Globus pallidus (tissue), 1 donor: ENCODE results near the gene GFOD2.
A peak's percentile ranks its signal among the peaks of the same experiment; 100 is the strongest.

Source experiments
- DNase-seq: peaks from one replicate; pipeline ENCODE4 v3.0.0-alpha.2; 2015; ENCODE audit warnings: low spot score

The GFOD2 gene

DNA sequence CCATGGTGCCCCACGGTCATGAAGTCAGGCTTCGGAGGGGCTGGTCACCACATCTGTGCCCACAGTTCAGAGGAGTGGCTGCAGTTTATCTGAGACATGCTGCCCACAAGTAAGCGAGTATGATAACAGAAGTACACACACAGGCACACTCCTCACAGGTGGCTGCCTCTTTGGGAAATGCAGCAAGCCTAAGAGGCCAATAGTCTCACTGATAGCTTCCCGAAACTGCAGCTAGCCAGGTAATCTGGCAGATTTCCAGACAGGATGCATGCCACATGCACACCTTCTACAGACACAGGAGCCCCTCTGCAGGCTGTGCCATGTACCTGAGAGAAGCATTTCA lies 12.6 kb upstream of the GFOD2 start:
- no peak for DNase-seq

DNA sequence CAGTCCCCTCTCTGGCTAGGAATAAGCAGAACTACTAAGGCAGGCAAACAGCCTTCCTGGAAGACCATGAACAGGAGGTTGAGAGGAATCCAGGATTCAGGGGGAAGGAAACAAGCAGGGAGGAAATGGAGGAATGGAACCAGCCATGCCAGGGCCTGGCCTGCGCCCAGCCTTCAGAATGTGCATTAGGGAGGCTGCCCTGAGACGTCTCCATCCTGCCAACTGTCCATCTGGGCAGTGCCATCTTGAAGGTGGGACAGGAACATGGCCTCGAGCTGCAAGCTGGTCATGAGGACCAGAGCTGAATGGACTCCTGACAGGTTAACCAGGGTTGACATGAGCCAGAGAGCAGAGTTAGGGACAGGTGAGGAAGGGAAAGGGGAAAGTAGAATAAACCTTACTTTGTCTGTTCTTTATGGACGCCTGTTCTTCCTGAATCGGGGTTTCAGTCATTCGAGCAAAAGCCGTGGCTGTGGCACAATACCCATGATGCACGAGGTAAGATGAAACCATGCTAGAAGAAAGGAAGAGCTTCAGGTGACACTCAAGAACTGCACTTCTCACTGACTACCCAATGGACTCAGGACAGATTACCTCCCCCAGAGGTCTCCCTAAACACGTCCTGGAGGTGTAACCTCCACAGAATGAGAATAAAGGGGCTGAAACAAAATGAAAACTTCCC lies 12.1 kb upstream of the GFOD2 start:
- no peak for DNase-seq

DNA sequence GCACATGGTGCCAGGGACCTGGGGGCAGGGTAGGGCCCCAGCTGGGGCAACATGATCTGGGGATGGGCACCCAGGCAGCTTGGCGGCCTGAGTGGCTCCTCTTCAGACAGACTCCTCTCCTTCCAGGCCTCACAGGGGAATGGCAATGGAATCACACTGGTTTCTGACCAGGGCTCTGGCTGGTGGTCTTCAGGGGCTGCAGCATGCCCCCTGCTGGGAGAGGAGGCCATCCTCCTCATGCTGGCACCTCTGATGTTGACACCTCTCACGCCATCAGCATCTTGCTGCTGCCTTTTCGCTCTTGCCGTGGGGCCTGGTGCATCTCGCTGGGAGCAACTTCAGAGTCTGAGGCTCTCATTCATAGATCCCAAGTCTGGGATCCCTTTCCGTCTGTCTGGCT lies 11.2 kb upstream of the GFOD2 start:
- no peak for DNase-seq

DNA sequence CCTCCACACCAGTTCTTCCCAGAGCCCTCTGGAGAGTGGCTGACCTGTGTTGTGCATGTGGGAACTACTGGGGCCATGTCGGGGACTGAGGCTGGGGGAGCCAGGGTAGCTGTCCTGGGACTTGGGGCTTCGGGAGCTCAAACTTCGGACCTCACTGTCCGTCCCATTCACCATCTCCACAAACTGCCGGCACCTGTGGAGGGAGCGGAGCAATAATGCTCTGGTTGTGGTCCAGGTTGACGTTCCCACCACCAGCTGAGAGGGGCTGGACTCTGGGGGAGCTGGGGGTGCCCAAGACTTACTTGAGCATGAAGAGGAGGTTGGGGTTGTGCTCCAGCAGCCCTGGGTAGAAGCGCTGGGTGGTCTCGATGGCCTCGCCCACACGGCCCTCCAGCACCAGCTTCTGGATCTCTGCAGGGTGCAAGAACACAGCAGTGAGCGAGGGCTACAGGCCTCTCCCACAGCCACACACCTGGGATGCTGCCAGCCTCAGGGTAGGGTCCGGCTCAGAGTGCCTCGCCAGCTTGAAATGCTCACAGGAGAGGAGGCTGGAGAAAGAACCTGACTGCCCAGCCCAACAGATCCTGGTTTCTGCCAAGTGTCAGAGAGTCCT lies 10.6 kb upstream of the GFOD2 start:
- no peak for DNase-seq

DNA sequence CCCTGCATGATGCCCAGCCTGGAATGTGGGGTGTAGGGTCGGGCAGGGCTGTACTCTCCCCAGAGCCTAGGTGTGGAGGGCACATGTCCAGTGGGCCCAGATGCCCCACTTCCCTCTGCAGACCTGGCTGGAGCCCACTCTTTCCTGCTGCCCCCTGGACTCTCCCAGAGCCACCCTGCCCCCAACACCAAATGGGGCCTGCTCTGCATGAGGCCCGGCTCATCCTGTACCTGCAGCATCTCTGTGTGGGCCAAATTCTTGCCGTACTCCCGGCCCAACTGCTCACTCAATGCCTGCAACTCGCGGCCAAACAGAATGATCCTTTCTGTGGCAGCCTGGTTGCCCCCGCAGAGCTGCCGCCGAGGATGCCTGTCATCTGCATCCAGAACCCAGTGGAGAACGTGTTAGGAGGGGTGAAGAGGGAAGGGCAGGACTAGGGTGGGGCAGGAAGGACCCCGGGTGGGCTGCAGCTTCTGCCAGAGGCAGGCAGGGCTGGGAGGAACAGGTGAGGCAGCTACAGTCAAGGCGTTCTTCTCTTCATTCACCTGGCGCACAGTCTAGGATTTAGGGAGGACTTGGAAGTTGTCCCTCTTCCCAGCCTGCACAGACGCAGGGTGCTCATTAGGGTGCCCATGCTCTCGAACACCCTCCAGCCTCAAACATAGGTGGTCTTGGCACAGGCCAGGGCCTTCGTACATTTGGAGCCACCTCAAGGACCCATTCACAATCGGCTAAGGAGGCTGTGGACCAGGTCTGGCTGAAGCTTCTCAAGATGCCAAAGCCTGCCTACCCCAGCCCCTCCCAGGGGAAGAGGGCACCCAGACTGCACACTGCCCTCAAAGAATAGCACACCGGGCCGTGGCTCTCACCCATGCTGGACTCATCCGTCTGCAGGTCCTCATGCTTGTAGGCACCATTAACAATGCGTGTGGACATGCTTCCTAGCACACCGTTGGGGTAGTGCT lies 8.7 kb upstream of the GFOD2 start:
- DNase-seq = no peak

DNA sequence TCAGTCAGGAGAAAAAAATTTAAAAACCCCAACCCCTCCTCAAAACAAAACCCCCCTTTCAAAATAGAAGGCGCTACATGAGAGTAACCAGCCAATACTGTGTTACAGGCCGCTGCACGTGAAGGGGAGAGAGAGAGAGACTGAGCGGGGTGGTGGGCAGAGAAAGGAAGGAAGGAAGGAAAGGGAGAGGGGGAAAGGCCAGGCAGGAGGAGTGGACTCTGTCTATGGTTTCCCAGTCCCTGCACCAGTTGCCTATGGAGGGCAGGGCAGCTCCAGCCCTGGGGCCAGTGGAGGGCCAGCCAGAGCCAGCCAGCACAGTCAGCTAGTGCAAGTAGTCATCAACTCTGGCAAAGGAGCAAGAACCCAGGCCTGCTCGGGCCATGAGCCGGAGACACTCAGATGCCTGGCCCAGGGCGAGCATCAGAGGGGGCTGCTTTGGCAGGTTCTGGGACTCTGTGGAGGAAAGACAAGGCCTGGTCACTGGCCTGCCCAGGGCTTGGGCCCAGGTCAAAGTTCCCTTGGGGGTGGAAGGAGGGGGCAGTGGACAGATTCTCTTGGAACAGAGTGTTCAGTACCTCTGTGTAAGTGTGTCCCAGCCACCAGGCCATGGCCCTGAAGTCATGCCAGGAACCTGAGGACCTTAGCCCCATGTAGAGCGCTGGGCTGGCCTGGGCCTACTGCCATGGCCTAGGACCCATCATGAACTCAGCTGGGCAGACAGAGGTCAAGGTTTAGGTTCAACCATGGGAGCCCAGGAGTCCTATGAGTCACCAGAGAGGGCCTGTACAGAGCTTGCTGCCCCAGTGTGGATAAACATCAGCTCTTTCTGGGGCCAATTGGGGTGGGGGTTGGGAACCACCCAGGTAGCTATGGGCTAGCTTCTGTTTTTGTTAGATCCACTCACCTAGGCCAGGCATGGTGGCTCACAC lies 7.3 kb upstream of the GFOD2 start:
- no peak for DNase-seq

DNA sequence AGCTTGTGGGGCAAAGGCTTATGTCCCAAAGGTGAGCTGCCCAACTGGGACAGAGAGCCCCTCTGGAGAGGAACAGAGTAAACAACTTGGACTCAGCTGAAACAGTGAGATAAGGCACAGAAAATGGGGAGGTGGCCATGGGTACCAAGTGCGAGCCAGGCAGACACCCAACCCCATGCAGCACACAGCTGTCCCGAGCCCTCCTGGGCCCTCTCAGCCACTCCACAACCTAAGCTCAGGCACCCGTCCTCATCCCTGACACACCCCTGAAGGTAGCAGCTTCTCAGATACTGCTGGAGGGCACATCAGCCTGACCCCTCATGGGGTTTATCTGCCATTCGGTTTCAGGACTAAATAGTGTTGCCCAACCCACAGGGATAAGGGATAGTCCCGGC lies 4.8 kb upstream of the GFOD2 start:
- no peak for DNase-seq

DNA sequence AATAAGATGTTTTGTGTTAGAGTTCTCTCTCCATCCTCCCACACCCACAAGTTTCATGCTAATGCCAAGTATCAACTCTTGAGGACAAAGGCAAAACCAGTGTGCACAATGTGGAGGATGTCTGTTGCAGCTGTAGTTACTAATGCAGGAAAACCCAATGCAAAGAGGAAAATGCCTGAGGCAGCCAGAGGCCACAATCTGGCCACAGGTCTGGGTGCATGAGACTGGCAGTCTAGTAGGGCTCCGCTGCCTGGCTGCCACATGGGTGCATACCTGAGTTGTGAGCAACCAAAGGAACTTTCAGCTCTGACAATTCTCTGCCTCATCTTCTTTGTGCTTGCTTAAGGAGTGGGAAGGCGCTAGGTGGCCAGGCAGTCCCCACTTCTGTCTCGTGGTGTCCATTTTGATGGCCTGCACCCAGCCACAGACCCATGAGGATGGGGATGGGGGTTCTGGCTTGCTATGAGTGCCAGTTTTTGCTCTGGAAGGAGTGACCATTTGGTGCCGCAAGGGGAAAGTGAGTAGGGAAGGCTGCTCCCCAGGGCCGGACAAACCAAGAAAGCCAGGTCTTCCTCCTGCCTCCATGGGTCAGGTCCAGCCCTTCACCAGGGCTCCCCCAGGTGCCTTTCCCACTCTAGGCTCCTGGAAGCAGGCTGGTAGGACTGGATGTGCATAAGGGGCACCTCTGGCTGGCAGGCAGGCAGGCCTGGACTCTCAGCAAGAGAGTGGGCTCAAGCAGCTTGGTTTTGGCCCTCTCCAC lies 4.2 kb upstream of the GFOD2 start:
- no peak for DNase-seq

DNA sequence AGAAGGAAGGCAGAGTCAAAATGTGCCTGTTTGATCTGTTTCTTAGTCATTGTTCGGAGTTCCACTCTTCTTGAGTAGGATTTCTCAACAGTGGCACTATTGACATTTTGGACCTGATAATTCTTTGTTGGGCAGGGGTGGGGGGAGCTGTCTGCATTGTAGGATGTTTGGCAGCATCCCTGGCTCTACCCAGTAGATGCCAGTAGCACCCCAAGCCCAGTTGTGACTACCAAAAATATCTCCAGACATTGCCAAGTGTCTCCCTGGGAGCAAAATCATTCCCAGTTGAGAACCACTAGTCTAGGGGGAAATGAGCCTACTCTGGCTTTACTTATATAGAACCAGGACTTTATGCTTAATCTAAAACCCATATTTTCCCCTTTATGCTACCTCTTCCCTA lies 1.1 kb upstream of the GFOD2 start:
- DNase-seq = peak; percentile 15

DNA sequence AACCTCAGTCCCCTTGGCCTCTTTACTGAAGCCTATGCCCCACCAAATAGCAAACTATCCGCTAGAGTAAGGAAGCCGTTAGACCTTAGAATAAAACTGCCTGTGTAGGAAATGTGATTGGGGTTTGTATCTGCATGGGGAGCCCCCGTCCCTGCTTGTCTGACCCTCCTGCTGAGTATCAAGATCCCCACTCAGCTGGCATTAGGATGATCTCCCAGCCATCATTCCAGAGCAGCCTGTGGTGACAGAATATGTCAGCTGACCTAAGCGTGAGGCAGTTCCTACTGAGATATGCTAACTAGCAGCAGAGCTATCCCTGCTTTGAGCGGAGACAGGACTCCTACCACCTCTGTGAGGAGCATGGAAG lies 645 bp upstream of the GFOD2 start:
- DNase-seq = peak; percentile 68

DNA sequence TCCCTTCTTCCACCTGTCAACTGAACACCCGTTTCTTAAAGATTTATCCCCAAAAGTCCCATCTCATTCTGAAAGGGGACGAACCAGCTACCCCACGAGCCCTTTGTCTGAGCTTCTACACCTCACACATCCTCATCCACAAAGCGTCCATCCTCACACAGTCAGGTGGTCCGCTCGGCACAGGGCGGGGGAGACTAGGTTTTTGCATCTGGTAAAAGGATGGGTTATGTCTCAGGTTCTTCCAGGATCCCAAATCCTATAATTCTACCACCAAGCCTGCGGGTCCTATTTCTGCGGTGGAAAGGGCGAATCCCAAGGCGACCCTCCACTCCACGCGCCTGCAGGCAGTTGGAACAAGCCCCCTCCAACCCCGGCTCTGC lies 458 bp downstream of the GFOD2 start:
- no peak for DNase-seq

DNA sequence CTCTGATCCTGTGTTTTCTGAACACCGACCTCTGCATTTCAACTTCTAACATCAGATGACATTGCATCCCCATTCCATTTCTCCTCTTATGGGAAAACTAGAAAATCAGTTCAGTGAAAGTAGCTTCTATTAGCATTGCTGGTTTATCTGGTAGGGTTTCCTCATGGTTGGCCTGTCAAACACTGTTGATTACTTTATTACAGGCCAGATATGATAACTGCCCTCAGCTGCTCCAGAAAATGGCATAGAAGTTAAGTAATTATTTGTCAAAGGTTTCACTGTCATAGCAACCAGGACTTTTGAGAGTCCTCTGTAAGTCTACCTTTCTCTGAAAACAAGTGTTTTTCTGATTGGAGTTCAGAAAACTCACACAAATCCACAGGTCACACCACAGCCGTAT lies 3.0 kb downstream of the GFOD2 start:
- DNase-seq = no peak

DNA sequence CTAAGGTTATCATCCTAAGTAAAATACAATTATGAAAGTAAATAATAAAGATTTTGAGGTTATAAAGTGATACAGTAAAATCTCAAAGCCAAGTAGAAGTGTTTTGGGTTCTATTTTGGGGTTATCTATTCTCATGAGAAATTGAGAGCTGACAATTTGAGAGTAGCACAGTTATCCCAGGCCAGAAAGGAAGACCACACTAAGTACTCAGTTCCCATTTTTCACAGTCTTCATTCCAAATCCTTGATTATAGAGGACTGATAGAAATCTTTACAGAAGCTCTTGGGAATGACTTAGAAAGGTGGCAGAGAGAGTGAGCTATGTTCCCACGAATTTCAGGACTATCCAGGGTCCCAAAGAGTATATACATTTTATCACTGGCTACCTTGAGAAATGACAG lies 4.6 kb downstream of the GFOD2 start:
- no peak for DNase-seq

DNA sequence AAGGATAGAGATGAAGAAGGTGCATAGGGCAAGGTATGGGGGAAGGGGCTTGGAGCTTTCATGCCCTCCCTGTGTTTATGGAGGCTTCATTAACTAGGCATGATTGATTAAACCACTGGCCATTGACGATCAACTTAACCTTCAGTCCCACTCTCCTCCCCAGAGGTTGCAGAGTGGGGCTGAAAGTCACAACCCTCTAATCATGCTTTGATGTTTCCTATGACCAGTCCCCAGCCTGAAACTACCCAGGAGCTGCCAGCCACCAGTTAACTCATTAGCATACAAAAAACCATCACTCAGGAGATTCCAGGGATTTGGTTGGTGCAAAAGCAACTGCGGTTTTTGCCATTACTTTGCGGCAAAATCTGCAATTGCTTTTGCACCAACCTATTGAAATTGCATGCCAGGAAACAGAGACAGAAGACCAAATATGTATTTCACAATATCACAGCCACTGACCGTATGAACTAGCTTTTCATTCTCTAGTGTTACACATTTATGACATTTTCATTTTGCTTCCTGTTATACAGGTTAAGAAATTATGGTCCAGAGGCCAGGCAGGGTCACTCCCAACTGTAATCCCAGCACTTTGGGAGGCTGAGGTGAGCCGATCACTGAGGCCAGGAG lies 5.4 kb downstream of the GFOD2 start:
- DNase-seq = no peak

DNA sequence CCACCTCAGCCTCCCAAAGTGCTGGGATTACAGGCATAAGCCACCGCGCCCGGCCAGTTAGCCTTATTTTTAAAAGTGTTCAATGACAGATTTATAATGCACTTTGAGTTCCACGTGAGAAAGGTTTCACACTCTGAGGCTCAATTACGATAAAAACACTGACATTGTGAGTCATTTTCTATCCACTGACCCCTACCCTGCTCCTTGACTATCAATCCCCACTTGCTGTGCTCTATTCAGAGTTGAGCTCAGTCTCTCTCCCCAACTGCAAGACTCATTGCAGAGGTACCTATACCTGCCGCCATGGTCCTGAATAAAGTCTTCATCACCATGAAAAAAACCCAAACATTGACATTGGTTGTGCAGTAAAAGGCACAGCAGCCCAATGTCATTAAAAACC lies 8.5 kb downstream of the GFOD2 start:
- no peak for DNase-seq

DNA sequence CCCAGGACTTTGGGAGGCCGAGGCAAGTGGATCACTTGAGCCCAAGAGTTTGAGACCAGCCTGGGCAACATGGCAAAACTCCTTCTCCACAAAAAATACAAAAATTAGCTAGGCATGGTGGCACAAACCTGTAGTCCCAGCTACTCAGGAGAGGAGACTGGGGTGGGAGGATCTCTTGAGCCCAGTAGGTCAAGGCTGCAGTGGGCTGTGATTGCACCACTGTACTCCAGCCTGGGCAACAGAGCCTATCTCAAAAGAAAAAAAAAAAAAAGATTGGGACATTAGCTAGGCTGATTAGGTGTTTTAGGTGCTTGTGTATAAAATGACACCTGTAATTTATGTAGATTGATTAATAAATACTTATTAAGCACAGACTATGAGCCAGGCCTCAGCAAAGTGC lies 10.1 kb downstream of the GFOD2 start:
- DNase-seq = no peak

DNA sequence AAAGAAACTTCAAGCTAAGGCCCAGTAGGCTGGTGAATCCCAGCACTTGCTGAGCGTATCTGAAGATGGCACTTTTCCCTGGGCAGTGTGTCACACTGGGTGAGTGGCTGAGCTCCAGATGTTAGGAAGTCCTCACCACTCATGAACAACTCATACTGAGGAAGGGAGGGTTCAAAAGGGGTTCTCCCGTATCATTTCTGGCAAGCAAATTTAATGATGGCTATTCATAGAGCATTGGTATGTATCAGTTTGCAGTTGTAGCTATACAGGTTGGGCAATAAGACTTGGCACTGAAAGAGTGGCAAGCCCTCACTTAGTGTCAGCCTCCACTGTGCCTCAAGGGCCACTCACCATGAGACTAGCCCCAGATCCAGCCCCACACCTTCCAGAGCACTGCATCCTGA lies 10.7 kb downstream of the GFOD2 start:
- DNase-seq = no peak

DNA sequence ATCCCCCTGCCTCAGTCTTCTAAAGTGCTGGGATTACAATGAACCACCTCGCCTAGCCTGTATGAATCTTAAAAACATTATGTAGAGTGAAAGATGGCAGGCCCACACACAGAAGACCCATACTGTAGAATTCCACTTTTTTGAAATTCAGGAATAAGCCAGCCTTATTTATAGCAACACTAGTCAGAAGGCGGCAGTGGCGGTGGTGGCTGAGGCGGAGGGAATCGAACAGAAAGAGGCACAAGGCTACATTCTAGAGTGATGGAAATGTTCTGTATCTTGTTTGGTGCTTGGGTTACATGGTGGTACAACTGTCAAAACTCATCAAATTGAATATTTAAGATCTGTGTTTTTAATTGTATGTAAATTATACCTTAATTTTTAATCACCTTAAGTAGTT lies 11.3 kb downstream of the GFOD2 start:
- no peak for DNase-seq

DNA sequence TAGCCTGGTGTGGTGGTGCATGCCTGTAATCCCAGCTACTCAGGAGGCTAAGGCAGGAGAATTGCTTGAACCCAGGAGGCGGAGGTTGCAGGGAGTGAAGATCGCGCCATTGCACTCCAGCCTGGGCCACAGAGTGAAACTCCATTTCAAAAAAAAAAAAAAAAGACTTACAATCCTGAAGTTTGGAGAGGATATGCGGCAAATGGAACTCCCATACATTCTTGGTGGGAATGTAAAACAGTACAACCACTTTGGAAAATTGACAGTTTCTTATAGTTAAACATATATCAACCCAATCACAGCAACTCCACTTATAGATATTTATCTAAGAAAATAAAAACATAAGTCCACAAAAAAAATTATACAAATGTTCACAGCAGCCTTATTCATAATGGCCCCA lies 11.9 kb downstream of the GFOD2 start:
- no peak for DNase-seq

DNA sequence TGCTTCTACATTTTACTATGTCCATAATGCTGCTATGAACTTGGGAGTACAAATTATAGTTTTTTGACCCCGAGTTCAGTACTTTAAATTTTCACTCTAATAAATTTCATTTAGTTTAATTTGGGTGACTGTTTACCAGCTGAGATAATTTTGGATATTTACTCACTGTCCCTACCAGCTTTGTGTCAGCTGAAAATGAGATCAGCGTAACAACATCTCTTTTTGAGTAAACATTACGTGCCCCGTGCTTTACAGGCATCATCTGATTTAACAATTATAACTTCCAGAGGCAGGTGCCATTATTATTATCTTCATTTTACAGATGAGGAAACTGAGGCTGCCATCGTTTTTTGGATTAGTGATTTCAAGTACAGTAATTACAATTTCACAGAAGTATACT lies 15.0 kb downstream of the GFOD2 start:
- DNase-seq = no peak

DNA sequence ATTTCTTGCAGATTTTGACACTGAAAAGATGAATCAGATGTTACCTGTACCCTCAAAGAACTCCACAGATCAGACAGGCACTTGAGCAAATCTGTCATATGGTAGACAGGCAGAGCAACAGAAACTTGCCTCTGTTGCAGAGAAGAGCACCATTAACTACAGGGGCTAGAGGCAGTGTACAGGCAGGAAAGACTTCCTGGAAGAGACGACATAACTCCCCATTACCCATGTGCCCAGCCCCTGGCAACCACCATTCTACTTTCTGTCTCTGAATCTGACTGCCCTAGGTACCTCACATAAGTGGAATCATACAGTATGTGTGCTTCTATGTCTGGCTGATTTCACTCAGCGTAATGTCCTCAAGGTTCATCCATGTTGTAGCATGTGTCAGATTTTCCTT lies 15.5 kb downstream of the GFOD2 start:
- DNase-seq = no peak
